Mesothelial cell of epicardium (in vitro differentiated cells): ENCODE results near the gene CTNNA2. TPM values are rescaled to one million over a fixed set of nuclear protein-coding genes. Genes with fewer than 3 reads are reported as not detected.

Experiments used
- DNase-seq, 2 experiments: peaks; one replicate each; pipeline ENCODE4 v3.0.0; 2021; ENCODE audit warnings: low spot score in 2 of 2; ENCODE audit not compliant: unreplicated experiment in 2 of 2
- H3K27ac Mint-ChIP-seq: 2 replicates; pipeline ENCODE4 v1.8.0; 2021; ENCODE audit warnings: mixed read lengths
- H3K27me3 Mint-ChIP-seq: 2 replicates; pipeline ENCODE4 v1.8.0; 2021; ENCODE audit warnings: low read depth, mixed read lengths
- H3K36me3 Mint-ChIP-seq: 2 replicates; pipeline ENCODE4 v1.8.0; 2021; ENCODE audit warnings: mixed read lengths
- H3K4me1 Mint-ChIP-seq: 2 replicates; pipeline ENCODE4 v1.8.0; 2021; ENCODE audit warnings: mixed read lengths
- H3K4me3 Mint-ChIP-seq: 2 replicates; pipeline ENCODE4 v1.8.0; 2021; ENCODE audit warnings: mild to moderate bottlenecking, moderate library complexity, mixed read lengths
- H3K9me3 Mint-ChIP-seq: 2 replicates; pipeline ENCODE4 v1.8.0; 2021; ENCODE audit warnings: mixed read lengths
- total RNA-seq: library from RNA; stranded (reverse); gene quantifications from 3 replicates; pipeline ENCODE4 v1.2.1, GENCODE V29; 2021
- TF ChIP-seq, protein P1 (sequence below): fragments of 200-600 bp; sonication (generic); IDR thresholded peaks from one replicate; pipeline ENCODE4 v1.5.0; 2021; ENCODE audit warnings: antibody characterized with exemption; ENCODE audit not compliant: unreplicated experiment

CTNNA2 gene
- total RNA-seq, 1 donor from 2014 or later: 4.9 TPM

DNA sequence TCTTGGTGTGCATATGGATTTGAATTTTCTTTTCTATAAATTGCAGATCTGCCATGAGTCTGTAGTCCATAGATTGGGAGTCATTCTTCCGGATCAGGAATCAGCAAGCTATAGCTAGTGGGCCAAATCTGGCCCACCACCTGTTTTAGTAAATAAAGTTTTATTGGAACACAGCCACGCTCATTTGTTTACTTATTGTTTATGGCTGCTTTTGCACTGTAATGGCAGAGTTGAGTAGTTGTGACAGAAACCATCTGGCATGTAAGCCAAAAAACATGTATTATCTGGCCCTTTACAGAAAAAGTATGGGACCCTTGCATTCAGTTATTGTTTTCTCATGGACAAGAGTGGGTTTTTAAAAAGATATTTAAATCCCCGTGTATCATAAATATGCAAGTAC, 600.5 kb downstream of the CTNNA2 start:
- Mint-ChIP-seq H3K4me3 (no peak overlapping the region), H3K36me3 (no peaks in the 10 kb centered on the region), H3K9me3 (peaks cover 7% of the 10 kb centered on the region), H3K27ac (no peak overlapping the region), H3K4me1 (no peaks in the 10 kb centered on the region), H3K27me3 (no peaks in the 10 kb centered on the region)
- TF ChIP-seq, protein P1, sequence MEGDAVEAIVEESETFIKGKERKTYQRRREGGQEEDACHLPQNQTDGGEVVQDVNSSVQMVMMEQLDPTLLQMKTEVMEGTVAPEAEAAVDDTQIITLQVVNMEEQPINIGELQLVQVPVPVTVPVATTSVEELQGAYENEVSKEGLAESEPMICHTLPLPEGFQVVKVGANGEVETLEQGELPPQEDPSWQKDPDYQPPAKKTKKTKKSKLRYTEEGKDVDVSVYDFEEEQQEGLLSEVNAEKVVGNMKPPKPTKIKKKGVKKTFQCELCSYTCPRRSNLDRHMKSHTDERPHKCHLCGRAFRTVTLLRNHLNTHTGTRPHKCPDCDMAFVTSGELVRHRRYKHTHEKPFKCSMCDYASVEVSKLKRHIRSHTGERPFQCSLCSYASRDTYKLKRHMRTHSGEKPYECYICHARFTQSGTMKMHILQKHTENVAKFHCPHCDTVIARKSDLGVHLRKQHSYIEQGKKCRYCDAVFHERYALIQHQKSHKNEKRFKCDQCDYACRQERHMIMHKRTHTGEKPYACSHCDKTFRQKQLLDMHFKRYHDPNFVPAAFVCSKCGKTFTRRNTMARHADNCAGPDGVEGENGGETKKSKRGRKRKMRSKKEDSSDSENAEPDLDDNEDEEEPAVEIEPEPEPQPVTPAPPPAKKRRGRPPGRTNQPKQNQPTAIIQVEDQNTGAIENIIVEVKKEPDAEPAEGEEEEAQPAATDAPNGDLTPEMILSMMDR: no peak
- no peak for DNase-seq

DNA sequence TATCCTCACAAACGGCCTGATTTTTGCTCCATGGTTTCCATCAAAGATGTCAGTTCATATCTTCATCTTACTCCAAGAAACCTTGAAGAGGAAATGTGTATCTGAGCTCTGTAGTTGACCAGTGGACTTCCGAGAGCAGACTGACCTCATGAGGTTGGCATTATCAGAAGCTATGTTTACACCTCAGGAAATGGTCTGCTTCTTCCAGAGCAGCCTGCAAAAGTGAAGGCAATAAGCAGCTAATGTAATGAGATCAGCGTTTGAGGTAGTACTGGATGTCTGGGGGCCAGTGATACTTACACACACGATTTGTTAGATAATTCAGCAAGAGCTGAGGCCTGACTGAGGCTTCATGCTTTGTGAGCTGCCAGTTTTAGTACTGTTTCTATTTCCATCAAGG, 602.0 kb downstream of the CTNNA2 start:
- H3K4me3 Mint-ChIP-seq: no peak overlapping the region
- no peaks in the 10 kb centered on the region for H3K27me3 Mint-ChIP-seq
- no peak overlapping the region for H3K27ac Mint-ChIP-seq
- H3K9me3 Mint-ChIP-seq: peaks cover 7% of the 10 kb centered on the region
- TF ChIP-seq, protein P1: no peak
- no peaks in the 10 kb centered on the region for H3K4me1 Mint-ChIP-seq
- DNase-seq: no peak
- no peaks in the 10 kb centered on the region for H3K36me3 Mint-ChIP-seq

DNA sequence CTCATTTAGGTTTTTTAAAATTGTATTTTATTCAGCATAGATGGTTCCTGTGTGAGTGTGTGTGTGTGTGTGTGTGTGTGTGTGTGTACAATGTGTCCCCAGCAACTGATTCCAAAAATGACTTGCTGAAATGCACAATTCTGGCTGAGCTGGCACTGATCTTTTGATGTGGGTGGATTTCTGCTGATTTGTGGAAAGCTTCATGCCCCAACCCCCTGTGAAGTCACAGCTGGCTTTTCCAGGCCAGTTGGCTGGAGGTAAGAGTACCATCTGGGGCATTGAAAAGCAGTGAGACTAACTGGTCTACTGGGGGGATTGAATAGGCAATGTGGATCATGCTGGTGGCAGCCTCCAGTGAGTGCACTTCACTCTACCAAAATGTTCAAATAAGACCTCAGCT, 604.5 kb downstream of the CTNNA2 start:
- TF ChIP-seq, protein P1: no peak
- Mint-ChIP-seq H3K4me3 (no peak overlapping the region), H3K36me3 (no peaks in the 10 kb centered on the region), H3K27ac (no peak overlapping the region), H3K4me1 (no peaks in the 10 kb centered on the region), H3K9me3 (no peaks in the 10 kb centered on the region), H3K27me3 (peaks cover 3% of the 10 kb centered on the region)
- DNase-seq: no peak

DNA sequence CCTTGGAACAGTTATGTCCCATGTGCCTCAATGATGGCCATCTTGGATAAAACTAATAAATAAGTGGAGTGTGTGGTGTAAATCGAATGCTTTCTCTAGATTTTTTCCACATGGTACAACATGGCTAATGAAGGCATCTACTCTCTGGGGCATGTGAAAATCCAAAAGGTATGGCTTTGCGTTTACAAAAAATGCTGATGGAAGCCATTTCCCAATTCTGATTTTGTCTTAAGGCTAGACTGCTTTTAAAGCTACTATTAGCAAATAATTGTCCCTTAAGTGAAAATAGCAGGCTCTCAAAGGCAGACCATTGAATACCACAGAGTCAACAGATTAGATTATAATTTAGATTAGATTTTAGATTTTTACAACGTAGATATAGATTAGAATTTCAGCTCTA, 608.0 kb downstream of the CTNNA2 start:
- Mint-ChIP-seq H3K9me3 (no peaks in the 10 kb centered on the region), H3K27me3 (peaks cover 6% of the 10 kb centered on the region), H3K27ac (no peak overlapping the region), H3K4me1 (no peaks in the 10 kb centered on the region), H3K4me3 (no peak overlapping the region), H3K36me3 (no peaks in the 10 kb centered on the region)
- DNase-seq: no peak
- TF ChIP-seq, protein P1: no peak

DNA sequence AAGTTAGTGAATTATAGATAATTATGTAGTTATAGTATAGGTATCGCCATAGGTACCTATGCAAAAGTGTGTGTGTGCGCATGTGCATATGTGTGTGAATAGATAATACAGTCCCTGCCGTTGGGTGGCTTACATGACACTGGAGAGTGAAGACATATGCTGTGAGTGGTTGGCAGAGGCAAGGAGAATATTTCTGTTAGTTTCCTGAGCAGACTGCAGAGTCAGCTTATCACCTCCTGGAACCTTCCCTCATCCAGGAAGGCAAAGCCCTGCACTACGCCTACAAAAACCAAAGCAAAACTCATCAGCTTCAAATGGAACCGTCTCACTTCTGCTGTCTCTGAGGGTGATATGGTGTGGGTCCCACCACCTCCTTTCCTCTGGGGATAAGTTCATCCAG, 609.8 kb downstream of the CTNNA2 start:
- Mint-ChIP-seq H3K9me3 (no peaks in the 10 kb centered on the region), H3K36me3 (no peaks in the 10 kb centered on the region)

More for the DNA sequence above, 609.8 kb downstream of the CTNNA2 start:
- H3K27me3 Mint-ChIP-seq: peaks cover 6% of the 10 kb centered on the region
- DNase-seq: no peak
- H3K27ac Mint-ChIP-seq: no peak overlapping the region
- TF ChIP-seq, protein P1: no peak
- H3K4me1 Mint-ChIP-seq: no peaks in the 10 kb centered on the region
- no peak overlapping the region for H3K4me3 Mint-ChIP-seq
